ENCODE results near the gene SYNJ2.
"Not testable (repeated sequence)": the region's sequence is repeated elsewhere in the genome, so short reads cannot be mapped to it uniquely, and the experiment has no call there.

Gene SYNJ2

DNA sequence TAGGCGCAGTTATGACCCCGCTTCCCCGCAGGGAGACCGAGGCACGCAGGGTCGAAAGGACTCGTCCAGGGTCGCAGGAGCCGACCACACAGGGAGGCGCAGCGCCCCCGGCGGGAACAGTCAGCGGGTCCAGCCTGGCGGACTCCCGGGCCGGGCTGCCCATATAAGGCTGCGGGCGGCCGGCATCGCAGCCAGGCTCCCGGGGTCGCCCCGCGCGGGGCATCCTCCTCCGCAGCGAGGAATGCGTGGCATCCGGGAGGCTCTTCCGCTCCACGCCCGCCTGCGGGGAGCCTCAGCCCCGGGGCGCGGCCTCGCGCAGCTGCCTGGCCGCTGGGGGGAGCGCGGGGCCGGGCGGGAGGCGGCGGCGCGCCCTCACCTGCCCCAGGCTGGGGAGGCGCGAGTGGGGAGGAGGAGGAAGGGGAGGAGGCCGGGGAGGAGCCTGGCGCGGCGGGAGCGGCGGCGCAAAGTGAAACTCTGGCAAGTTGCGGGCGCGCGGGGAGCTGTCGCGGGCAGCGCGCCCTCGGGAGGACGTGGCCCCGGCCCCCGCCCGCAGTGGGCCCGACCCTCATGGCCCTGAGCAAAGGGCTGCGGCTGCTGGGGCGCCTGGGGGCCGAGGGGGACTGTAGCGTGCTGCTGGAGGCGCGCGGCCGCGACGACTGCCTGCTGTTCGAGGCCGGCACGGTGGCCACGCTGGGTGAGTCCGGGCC lies at the start of gene SYNJ2:
Gene SYNJ2, plus strand, starts transcription at position 469 of the 707 bp plus-strand sequence. Its CDS starts 99 bp downstream, at position 568.
- peak; percentile 81 for DNase-seq

- no peak for DNase-seq
Measured at GRCh38 chr6:157935786-157936185, 45.9 kb upstream of the SYNJ2 start.

DNA sequence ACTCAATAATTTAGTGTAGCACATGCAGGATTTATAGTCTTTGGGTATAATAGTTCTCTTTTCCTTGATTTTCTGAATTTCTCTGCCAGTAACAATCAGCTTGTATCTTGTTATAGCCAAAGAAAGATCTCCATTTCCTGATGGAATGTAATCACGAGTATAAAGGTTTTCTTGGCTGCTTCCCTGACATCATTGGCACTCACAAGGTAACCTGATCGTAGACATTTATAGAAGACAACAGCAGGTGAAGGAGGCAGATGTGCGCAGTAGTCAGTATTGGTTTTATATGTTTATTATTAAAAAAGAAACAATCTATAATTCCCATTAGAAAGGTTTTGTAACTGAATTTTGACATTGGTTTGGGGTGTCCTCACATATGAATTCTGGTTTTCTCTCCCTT lies 44.3 kb upstream of the SYNJ2 start:
- DNase-seq: no peak

DNA sequence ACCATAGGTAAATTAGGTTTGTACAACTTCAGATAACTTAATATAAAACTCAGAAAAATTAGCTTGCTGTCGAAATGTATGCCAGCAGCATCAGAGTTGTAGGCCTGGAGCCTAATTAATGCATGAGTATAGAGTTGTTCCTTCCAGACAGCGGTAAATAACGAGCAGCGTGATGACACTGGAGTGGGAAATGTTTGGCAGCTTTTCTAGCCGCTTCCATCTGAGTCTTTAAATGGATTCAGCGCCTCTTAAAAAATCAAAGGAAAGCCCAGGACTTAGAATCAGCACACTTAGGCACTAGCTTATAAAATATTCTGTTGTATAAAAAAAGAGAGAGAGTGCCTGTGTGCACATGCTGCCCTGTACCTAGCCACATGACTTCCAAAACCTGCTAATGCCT lies 43.7 kb upstream of the SYNJ2 start:
- DNase-seq: no peak

DNA sequence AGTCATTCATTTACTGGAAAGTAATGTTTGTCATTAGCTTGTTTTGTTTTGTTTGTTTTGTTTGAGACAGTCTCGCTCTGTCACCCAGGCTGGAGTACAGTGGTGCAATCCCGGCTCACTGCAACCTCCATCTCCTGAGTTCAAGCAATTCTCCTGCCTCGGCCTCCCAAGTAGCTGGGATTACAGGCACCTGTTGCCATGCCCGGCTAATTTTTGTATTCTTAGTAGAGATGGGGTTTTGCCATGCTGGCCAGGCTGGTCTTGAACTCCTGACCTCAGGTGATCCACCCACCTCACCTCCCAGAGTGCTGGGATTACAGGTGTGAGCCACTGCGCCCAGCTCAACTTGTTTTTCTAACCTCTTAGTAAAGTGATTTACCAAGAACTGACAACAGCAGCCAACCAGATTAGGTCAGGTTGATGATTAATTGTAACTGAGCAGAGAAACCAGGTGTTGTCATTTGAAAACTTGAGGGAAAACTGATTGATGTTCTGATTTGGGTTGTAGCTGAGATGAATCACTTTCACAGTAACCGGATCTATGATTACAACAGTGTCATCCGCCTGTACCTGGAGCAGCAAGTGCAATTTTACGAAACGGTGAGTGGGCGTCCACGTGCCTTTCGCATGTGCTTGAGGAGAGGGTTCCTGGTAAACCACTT lies 41.2 kb upstream of the SYNJ2 start:
- DNase-seq: not testable (repeated sequence)

DNA sequence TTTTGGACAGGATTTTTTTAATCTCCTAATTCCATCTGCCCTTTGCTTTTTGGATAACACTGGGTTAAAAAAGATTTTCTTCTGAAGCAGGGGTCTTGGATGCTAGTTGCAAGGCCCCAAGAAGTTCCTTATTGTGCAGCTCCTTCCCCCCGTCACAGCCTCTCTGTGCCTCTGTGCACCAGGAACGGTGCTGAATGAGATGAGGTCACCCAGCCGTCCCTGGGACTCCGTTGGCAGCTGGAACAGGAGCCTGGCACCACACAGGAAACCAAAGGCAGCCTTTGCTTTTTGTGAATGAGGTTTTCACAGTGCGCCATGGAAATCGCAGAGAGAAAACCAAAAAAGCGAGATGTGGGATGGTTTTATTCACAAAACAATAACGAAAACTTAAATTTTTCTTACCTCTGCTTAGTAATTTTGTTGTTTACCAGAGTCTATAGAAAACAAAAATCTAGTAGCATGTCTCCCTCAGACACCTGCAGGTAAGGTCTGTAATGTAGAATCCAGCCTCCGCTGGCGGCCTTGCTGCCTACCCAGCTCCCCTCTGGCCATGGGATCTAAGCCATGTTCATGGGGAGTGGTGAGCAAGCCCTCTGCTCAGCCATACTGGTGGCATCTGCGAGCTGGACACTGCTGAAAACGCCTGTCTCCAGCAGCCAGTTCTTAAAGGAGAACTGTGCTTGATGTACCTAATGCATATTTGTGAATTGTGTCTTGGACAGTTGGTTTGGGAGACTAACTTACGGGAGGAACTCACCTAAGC lies 40.4 kb upstream of the SYNJ2 start:
- no peak for DNase-seq

- DNase-seq: no peak
Measured at GRCh38 chr6:157942351-157942750, 39.3 kb upstream of the SYNJ2 start.

DNA sequence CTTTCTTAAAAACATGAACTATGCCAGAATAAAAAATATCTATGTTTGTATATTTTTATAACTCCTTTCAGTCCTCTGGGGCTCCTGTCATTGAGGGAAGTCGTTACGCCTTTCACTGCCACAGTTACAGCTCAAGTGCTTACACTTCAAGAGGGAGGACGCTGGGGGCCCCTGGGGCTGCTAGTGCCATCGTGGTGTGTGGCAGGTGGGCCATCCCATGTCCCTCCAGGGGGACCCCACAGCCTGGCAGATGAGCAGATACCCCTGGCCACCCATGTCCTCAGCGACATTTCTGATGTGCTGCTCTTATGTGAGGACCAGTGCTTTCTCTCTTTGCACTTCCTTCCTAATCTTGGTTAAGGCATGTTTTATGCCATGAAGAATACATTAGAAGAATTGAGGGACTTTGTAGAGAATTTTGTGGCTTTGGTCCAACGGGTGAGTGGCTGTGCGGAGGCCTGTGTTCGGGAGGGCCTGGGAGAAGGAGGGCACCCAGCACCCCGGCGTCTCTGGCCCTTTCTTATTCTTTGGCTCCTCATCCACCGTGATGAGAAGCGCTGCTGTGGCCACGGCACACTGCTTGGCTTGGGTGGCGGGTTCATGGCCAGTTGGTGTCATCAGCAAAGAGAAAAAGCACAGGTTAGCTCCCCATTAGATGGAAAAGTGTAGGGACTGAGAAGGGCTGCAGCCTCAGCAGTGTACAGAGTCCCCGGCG lies 38.3 kb upstream of the SYNJ2 start:
- DNase-seq: no peak

DNA sequence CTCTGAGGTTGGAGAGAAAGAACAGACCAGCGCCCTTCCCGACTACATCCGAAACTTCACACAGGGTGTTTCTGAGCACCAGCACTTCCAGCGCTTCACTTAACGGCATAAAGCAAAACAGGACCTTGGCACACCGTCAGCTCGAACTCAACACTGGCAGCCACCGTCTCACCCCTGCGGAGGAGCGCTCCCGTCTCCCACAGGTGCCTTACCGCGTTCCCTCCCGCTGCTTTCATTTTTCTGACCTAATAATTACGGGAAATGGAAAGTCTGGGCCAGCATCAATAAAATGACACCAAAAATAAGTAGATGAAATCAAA lies 37.7 kb upstream of the SYNJ2 start:
- DNase-seq: no peak

- DNase-seq: no peak
Measured at GRCh38 chr6:157944983-157945931, 36.4 kb upstream of the SYNJ2 start.

GRCh38 chr6:157946053-157946617 lies 35.5 kb upstream of the SYNJ2 start:
- no peak for DNase-seq

GRCh38 chr6:157946865-157947532 lies 34.7 kb upstream of the SYNJ2 start:
- no peak for DNase-seq

GRCh38 chr6:157950899-157951298 lies 30.8 kb upstream of the SYNJ2 start:
- DNase-seq: not testable (repeated sequence)

DNA sequence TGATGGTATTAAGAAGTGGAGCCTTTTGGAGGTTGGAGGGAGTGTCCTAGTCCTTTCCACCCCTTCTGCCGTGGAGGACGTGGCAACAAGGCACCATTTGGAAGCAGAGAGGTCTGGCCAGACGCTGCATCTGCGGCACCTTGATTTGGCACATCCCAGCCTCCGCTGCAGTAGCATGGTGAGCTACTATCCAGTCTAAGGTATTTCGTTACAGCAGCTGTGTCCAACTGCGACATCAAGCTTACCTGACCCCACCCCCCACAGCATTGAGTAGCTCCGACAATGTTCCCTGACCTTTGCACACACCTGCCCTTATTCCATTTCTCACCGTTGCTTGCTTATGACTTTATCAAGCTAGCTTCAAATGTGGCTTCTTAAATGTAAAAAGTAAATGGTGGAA lies 29.8 kb upstream of the SYNJ2 start:
- DNase-seq: no peak

- DNase-seq: no peak
Measured at GRCh38 chr6:157952861-157953351, 28.8 kb upstream of the SYNJ2 start.

DNA sequence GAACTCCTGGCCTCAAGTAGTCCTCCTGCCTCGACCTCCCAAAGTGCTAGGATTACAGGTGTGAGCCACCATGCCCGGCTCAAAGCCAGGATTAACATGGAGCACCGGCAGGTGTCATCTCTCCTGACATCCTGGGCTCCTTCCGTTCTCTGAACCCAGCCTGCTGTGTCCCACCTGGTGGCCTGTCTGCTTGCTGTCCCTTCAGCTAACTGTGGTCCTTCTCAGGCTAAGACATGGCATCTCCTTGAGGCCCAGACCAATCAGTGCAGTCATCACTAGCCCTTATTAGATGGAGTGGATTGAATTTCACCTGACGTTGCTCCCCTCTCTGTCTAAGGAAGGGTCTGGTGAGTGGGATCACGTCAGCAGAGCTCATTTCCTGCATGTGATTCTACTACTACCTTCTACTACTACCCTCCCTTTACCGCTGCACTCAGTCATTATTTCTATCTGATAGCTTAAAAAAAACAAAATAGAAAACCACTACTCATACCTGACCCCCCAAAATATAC lies 28.0 kb upstream of the SYNJ2 start:
- no peak for DNase-seq

DNA sequence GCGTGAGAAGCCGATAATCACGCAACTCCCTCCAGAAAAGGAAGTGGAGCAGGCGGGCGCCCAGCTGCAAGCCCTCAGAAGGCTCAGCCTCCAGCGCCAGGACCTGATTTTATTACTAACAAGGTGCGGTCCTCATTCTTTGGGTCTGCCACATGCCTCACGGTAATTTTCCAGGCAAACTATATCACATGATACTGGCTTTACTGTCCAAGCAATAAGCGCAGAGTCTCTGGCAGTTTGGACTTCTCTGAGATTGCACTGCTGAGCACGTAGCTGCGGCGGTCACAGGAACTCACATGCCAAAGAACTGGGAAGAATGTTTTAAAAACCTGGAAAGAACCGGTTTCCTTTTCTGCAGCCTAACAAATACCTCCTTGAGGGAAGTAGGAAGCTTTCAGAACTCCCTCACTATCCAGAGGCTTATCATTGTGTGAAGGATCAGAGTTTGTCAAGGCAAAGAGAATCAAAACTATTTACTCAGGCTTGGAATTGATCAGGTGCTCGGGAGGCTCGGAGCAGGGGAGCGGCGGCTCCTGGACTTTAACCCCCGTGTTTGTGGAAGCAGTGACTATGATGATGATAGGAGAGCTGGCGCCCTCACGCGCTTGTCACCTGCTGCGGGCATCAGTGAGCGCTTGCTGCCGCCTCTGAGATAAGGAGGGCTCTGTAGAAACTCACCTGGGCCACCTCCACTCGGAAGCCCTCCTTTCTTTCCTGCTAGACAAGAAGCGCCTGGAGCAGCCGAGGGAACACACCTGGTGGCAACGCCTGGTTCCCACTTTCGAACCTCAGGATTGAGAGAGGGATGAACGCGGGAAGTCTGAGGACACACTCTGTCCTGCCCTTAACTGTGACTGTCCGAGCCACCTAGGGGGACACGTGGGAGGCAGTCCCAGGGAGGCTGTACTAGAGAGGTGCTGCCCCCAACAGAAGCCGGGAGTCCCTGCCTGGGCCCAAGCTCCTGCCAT lies 27.2 kb upstream of the SYNJ2 start:
- no peak for DNase-seq

GRCh38 chr6:157955675-157956074 lies 26.0 kb upstream of the SYNJ2 start:
- DNase-seq: no peak

GRCh38 chr6:157956171-157956730 lies 25.4 kb upstream of the SYNJ2 start:
- DNase-seq: no peak

Measured in activated effector memory CD4-positive, alpha-beta T cell treated with Interleukin-2 at 50 U/mL for 16 hours (primary cell).